Fibroblast of skin of back (primary cell): ENCODE data around the gene RAD51AP2.
A peak's percentile ranks its signal among the peaks of the same experiment; 100 is the strongest.
"Not testable (repeated sequence)": the region's sequence is repeated elsewhere in the genome, so short reads cannot be mapped to it uniquely, and the experiment has no call there.

Experiments used
- DNase-seq: peaks from one replicate; pipeline ENCODE4 v3.0.0-alpha.2; 2013

RAD51AP2 gene

GRCh38 chr2:17538022-17538843 is 20.0 kb upstream of the RAD51AP2 start:
- DNase-seq: no peak

- no peak for DNase-seq
These were observed 18.2 kb upstream of the RAD51AP2 start for GRCh38 chr2:17536416-17536815.

GRCh38 chr2:17533546-17533945 is 15.3 kb upstream of the RAD51AP2 start:
- DNase-seq: no peak

DNA sequence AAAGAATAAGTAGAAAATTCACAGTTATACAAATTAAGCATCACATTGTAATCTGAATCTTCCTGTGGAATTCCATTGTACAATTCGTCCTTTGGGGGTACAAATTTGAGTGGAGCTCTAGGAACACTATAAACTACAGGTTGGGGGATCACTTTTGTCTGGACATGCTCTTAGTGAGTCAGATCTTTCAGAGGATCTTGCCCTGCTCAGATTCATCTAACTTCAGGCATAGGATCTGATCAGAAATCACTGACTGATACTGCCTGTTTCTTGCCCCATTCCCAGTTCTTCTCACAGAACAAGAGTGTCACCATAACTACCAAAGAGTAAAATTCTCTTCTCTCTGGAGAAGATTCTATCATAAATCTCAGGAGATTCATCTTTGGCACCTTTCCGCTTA is 11.5 kb upstream of the RAD51AP2 start:
- no peak for DNase-seq

DNA sequence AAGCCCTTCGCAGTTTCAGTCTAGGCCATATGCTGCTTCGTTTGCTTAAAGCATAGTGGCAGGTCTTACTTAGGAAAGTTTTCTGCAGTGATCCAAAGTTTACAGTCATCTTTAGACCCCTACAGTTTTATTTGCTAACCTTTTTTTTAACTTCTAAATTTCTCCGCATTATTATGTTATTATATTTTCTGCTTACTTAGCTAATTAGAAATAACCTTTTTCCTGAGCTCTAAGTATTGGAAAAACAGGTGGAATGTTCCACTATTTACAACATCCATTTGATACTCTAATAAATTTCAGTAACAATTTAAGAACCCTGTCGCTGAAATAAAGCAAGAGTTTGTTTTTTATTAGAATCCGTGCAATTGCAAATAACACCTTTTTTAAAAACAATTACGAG is 4.1 kb upstream of the RAD51AP2 start:
- DNase-seq: no peak

DNA sequence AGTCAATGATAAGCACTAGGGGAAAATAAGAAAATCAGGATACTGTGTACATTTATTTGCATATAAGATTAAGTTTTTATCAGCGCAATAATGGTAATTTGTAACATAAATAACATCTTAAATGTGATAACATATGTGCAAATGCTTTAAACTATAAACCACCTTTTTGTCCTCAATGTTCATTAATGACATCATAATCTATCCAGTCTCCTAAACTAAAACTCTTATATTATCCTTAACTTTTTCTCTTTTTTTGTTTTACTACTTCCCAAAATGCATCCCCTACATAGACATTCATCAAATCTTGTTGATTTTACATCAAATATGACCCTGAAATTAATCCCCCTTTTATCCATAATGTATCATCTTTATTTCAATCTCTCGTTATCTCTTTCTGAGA is 3.4 kb upstream of the RAD51AP2 start:
- no peak for DNase-seq

DNA sequence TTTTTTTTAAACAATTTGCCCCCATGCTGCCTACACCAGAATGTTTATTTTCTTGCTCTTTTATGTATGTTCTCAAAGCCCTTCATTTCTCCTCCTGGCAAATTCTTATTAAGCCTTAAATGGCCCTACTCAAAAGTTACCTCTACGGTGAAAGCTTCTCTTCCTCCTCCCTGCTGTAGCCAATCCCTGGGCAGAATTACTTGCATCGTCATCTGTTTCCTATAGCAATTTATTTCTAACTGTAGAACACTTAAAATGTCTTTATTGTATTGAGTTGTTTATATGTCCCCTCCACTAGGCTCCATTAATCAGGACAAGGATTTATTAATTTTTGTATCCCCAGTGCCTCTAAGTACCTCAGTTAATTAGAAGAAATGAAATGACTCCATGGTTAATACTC is 2.5 kb upstream of the RAD51AP2 start:
- DNase-seq: no peak

- no peak for DNase-seq
These were observed 1.2 kb upstream of the RAD51AP2 start for GRCh38 chr2:17519486-17519885.

DNA sequence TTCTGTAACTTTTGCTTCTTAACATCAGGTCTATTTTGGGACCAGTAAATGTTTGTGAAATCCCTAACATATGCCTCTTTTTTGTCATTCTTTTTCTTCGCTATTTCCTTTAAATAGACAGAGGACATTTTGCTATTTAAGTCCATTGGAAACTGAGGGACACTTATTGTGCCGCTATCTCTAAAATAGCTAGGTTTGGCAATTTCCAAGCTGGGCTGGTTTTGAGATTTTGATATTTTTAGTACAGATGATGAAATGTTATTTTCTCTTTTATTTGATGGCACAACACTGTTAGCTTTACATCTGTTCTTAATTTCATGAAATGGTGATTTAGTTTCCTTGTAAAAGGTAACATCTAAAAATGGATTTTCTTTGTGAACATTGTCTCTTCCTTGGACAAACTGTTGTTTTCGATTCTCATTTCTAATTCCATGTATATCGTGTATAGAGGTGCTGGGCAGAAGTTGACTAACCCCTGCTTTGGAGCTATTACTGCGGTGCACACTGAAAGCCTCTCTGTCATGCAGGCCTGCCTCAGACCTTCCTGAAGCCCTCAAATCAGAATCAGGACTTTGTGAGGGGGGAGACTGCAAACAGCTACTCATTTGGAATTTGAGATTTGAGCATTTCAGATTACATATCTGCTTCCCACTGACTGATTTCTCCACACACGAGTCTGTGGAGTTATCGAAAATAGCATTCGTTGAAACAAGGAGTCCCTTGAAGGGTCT is 594 bp downstream of the RAD51AP2 start:
- peak; percentile 14 for DNase-seq

DNA sequence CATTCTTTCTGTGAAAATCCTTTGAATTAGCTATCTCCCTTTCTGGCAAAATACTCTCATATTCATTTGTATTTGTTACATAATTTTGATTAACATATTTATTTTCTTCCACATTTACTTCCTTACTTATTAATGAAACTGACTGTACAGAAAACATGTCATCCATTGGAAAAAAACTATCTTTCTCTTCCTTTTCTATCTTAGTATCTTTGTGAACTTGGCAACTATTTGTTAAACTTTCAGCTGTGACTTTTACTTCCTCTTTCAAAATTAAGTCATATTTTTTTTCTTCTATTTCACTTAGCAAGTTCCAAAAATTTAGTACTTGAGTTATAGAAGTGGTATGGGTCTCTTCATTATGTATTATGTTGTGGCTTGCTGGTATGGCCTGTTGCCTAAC is 2.6 kb downstream of the RAD51AP2 start:
- DNase-seq: no peak

DNA sequence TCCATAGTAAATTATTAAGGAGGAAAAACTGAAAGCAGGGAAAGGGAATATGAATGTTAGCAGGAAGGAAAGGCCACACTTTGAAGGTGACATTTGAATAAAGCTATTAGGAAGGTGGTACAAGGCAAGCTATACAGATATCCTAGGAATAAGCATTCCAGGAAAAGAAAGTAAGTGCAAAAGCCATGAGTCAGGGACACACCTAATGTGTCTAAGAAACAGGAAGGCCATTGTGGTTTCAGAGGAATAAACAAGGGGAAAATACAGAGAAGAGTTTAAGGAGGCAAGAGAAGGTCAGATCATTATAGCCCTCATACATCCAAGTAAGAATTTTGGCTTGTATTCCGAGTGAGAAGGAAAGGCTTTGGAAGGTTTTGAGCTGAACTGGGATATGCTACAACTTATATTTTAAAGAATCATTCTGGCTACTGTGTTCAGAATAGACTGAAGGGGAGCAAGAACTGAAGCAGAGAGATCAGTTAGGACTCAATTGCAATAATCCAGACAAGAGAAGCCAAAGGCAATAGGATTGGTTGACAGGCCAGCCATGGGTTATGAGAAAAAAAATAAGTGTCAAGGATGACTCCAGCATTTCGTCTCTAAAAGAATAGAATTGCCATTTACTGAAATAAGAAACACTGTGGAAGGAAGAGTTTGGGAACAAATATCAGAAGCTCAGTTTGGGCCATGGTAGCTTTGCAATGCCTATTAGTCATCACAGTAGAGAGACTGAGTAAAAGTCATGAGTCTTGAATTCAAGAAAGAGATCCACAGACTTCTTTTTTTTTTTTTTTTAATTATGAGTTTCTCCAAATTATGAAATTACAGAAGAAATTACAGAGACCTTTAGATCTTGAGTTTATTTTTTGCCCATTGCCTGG is 11.3 kb downstream of the RAD51AP2 start:
- no peak for DNase-seq

DNA sequence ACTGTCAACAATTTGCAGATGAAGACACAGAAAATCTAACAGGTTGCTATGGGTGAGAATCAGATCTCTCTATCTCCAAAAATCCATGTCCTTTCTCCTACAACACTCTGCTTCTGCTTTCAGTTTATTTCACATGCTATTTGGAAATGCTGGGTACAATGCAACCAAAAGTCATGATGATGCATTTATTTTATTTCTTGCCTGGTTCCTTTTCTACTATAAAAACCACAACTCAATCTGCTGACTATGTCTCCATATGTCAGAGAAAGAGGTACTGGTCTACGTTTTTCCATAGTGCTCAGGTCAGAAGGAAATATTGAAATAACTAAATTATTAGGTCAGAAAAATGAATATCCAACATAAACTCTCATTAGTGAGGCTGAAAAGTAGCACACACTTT is 20.5 kb downstream of the RAD51AP2 start:
- DNase-seq: no peak

- no peak for DNase-seq
These were observed 22.6 kb downstream of the RAD51AP2 start for GRCh38 chr2:17495590-17495989.

GRCh38 chr2:17490165-17490564 is 28.1 kb downstream of the RAD51AP2 start:
- not testable (repeated sequence) for DNase-seq

GRCh38 chr2:17488610-17489009 is 29.6 kb downstream of the RAD51AP2 start:
- not testable (repeated sequence) for DNase-seq

- no peak for DNase-seq
These were observed 34.7 kb downstream of the RAD51AP2 start for GRCh38 chr2:17483496-17483895.

DNA sequence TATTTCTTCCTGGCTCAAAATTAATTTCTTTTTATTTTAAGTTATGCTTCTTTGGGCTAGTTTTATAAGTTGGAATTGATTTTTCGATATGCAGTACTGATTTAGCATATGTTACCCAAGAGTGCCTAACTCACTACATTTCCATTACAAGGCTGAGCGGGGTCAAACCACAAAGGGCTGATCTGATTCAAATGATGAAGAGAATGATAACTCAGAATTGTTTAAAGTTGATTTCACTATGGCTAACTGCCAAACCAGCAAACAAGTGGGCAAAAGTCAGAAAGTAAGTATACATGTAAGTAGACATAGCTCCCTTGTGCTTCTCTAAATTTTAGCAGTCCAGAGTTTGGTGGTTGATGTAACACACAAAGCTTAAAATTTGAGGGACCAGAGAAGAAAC is 35.6 kb downstream of the RAD51AP2 start:
- DNase-seq: no peak

DNA sequence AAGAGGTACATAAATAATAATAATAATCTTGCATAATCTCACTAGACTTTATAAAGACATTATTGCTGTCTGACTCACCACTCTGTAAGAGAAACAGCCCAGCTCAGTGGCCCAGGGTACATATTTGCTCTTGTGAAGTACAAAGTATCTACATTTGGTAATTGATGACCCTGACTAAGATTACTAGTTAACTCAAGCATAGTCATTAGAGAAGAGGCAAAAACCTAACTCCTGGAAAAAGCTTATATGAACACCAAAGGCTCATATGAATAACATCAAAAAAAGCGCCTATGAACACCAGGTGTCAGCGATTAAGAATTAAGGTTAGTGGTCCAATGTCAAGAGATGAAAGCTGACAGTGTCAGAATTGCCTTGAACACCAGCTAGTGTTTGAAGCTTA is 38.4 kb downstream of the RAD51AP2 start:
- peak; percentile 40 for DNase-seq

DNA sequence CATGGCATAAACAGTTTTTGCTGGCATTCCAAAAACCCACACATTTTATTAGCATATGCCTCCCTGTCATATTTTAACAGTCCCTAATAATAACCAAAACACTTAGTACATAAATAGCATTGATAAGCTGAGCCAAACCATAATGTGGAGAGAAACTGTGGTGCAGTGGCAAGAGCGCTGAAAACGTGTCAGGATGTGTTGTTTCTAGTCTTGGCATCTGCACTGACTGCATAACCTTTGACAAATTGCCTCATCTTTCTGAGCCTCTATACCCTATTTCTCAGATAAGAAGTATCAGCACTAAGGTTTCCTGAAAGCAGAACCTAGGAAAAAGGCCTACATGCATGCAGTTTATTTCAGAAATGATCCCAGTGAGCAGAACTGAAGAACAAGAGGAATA is 41.4 kb downstream of the RAD51AP2 start:
- DNase-seq: no peak

- no peak for DNase-seq
These were observed 42.2 kb downstream of the RAD51AP2 start for GRCh38 chr2:17476064-17476463.

- DNase-seq: no peak
These were observed 43.0 kb downstream of the RAD51AP2 start for GRCh38 chr2:17475286-17475685.

DNA sequence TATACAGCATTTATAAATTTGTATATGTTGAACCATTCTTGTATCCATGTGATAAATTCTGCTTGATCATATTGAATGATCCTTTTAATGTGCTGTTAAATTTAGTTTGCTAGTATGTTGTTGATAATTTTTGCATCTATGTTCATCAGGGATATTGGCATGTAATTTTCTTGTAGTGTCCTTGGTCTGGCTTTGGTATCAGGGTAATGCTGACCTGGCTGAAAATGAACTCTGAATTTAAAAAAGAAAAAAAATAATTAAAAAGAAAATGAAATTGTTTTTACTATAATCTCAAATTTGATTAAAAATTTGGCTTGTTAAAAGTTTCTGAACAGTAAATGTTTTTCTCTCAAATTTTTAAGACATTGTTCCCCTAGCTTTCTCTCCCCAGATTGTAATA is 46.3 kb downstream of the RAD51AP2 start:
- no peak for DNase-seq
